C4-2B (cell line): ENCODE data around the gene ZER1.

ENCODE experiments used
- ZFX ChIP-seq: fragments of 450-650 bp; IDR thresholded peaks from 2 replicates; pipeline ENCODE4 v1.6.1; 2017
- TF ChIP-seq, protein P1 (sequence below): fragments of 450-650 bp; conservative IDR thresholded peaks from 2 replicates; pipeline ENCODE4 v1.5.1; 2017; ENCODE audit warnings: mild to moderate bottlenecking

- TF ChIP-seq, protein P1, sequence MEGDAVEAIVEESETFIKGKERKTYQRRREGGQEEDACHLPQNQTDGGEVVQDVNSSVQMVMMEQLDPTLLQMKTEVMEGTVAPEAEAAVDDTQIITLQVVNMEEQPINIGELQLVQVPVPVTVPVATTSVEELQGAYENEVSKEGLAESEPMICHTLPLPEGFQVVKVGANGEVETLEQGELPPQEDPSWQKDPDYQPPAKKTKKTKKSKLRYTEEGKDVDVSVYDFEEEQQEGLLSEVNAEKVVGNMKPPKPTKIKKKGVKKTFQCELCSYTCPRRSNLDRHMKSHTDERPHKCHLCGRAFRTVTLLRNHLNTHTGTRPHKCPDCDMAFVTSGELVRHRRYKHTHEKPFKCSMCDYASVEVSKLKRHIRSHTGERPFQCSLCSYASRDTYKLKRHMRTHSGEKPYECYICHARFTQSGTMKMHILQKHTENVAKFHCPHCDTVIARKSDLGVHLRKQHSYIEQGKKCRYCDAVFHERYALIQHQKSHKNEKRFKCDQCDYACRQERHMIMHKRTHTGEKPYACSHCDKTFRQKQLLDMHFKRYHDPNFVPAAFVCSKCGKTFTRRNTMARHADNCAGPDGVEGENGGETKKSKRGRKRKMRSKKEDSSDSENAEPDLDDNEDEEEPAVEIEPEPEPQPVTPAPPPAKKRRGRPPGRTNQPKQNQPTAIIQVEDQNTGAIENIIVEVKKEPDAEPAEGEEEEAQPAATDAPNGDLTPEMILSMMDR = no peak
- TF ChIP-seq ZFX = no peak
These were observed 84.3 kb downstream of the ZER1 start for GRCh38 chr9:128687453-128687852.
